ENCODE data around the gene MGAT4B. TPM values are rescaled to one million over a fixed set of nuclear protein-coding genes. Genes with fewer than 3 reads are reported as not detected.

The MGAT4B gene
- total RNA-seq, 4 donors from 2014 or later, result 28.3 to 86.0 (median 61.4) TPM

GRCh38 chr5:179771311-179771895 lies 35.3 kb downstream of the MGAT4B start:
- in situ Hi-C loops (cut with MboI; ENCODE audit: low sequenced_read_pairs in 4 of 4), result loop anchor here in 2 of 4 donors (25.0 kb wide), 2 partner anchors 91 to 316 kb away; partner anchors contain the start of gene MRNIP (in 1 of the 2)
- DNase-seq (no peak), ATAC-seq (no peak)
- Histone ChIP-seq H3K36me3 (peaks cover 0 to 86% of the 10 kb centered on the region in 2 donors), H3K4me3 (no peak overlapping the region), H3K9me3 (no peaks in the 10 kb centered on the region), H3K27ac (no peak overlapping the region), H3K4me1 (peaks cover 5 to 6% of the 10 kb centered on the region in 2 donors), H3K27me3 (no peaks in the 10 kb centered on the region)
- intact Hi-C loops (cut with DNase I; ENCODE audit: low total_unique reads), result no loop called here
- no peak for TF ChIP-seq POLR2A (IDR thresholded peaks at IDR 0.05)
- TF ChIP-seq CTCF (IDR thresholded peaks at IDR 0.05 in 4 of 5, conservative IDR thresholded peaks at IDR 0.05 in 1 of 5), result no peak

GRCh38 chr5:179769796-179770195 lies 36.9 kb downstream of the MGAT4B start:
- no peaks in the 10 kb centered on the region for H3K27me3 ChIP-seq
- no peak for TF ChIP-seq POLR2A (IDR thresholded peaks at IDR 0.05)
- no peak for TF ChIP-seq CTCF (IDR thresholded peaks at IDR 0.05 in 4 of 5, conservative IDR thresholded peaks at IDR 0.05 in 1 of 5)
- H3K36me3 ChIP-seq, result peaks cover 0 to 80% of the 10 kb centered on the region in 2 donors
- peaks cover 11 to 12% of the 10 kb centered on the region in 2 donors for H3K4me1 ChIP-seq
- no peaks in the 10 kb centered on the region for H3K9me3 ChIP-seq
- DNase-seq, result no peak
- intact Hi-C loops (cut with DNase I; ENCODE audit: low total_unique reads) (no loop called here), in situ Hi-C loops (cut with MboI; ENCODE audit: low sequenced_read_pairs in 4 of 4) (loop anchor here in 2 of 4 donors (25.0 kb wide), 2 partner anchors 93 to 318 kb away; partner anchors contain the start of gene MRNIP (in 1 of the 2))
- no peak overlapping the region for H3K27ac ChIP-seq
- no peak overlapping the region for H3K4me3 ChIP-seq
- ATAC-seq, result no peak

- Histone ChIP-seq H3K9me3 (no peaks in the 10 kb centered on the region), H3K4me1 (peaks cover 11 to 12% of the 10 kb centered on the region in 2 donors), H3K4me3 (no peak overlapping the region), H3K27ac (no peak overlapping the region), H3K27me3 (no peaks in the 10 kb centered on the region), H3K36me3 (peaks cover 0 to 75% of the 10 kb centered on the region in 2 donors)
- DNase-seq, result no peak
- TF ChIP-seq POLR2A (IDR thresholded peaks at IDR 0.05), result no peak
- no peak for TF ChIP-seq CTCF (IDR thresholded peaks at IDR 0.05 in 4 of 5, conservative IDR thresholded peaks at IDR 0.05 in 1 of 5)
- ATAC-seq, result no peak
- intact Hi-C loops (cut with DNase I; ENCODE audit: low total_unique reads) (no loop called here), in situ Hi-C loops (cut with MboI; ENCODE audit: low sequenced_read_pairs in 4 of 4) (loop anchor here in 2 of 4 donors (25.0 kb wide), 2 partner anchors 93 to 318 kb away; partner anchors contain the start of gene MRNIP (in 1 of the 2))
These were observed 37.4 kb downstream of the MGAT4B start for GRCh38 chr5:179769271-179769670.

- Histone ChIP-seq H3K27me3 (no peaks in the 10 kb centered on the region), H3K27ac (no peak overlapping the region), H3K9me3 (no peaks in the 10 kb centered on the region), H3K4me1 (peaks cover 16 to 17% of the 10 kb centered on the region in 2 donors), H3K36me3 (peaks cover 0 to 67% of the 10 kb centered on the region in 2 donors), H3K4me3 (no peak overlapping the region)
- ATAC-seq, result no peak
- no peak for TF ChIP-seq POLR2A (IDR thresholded peaks at IDR 0.05)
- TF ChIP-seq CTCF (IDR thresholded peaks at IDR 0.05 in 4 of 5, conservative IDR thresholded peaks at IDR 0.05 in 1 of 5), result no peak
- DNase-seq, result no peak
- in situ Hi-C loops (cut with MboI; ENCODE audit: low sequenced_read_pairs in 4 of 4), result loop anchor here in 2 of 4 donors (25.0 kb wide), 2 partner anchors 94 to 319 kb away; partner anchors contain the start of gene MRNIP (in 1 of the 2)
- intact Hi-C loops (cut with DNase I; ENCODE audit: low total_unique reads), result no loop called here
These were observed 38.2 kb downstream of the MGAT4B start for GRCh38 chr5:179768326-179769085.

Data from gastrocnemius medialis (tissue), 4 donors.